KMS-11 (cell line): ENCODE measurements around the gene CAV2.
A peak's percentile ranks its signal among the peaks of the same experiment; 100 is the strongest.

Experiments
- H2AFZ ChIP-seq: fragments of 200-600 bp; sonication (generic); 2 replicates; pipeline ENCODE4 v1.6.1; 2016; ENCODE audit warnings: antibody characterized with exemption, mixed run types, low read depth
- H3K27ac ChIP-seq: fragments of 200-600 bp; sonication (generic); 2 replicates; pipeline ENCODE4 v1.6.1; 2016; ENCODE audit warnings: mild to moderate bottlenecking, mixed run types
- H3K27me3 ChIP-seq: fragments of 200-600 bp; sonication (generic); 2 replicates; pipeline ENCODE4 v1.6.1; 2017; ENCODE audit warnings: mild to moderate bottlenecking, low read depth, mixed run types, moderate library complexity; ENCODE audit not compliant: insufficient read depth
- H3K36me3 ChIP-seq: fragments of 200-600 bp; sonication (generic); 2 replicates; pipeline ENCODE4 v1.6.1; 2017; ENCODE audit warnings: mild to moderate bottlenecking, mixed run types; ENCODE audit not compliant: insufficient read depth
- H3K4me1 ChIP-seq: fragments of 200-600 bp; sonication (generic); 2 replicates; pipeline ENCODE4 v1.6.1; 2016; ENCODE audit warnings: mild to moderate bottlenecking, low read depth, mixed run types; ENCODE audit not compliant: poor library complexity, severe bottlenecking
- H3K4me2 ChIP-seq: fragments of 200-600 bp; sonication (generic); 2 replicates; pipeline ENCODE4 v1.7.0; 2016; ENCODE audit warnings: mild to moderate bottlenecking, mixed run types
- H3K4me3 ChIP-seq: fragments of 200-600 bp; sonication (generic); IDR thresholded peaks from 2 replicates; pipeline ENCODE4 v1.6.1; 2017; ENCODE audit warnings: low read depth, low read length, mixed read lengths; ENCODE audit not compliant: insufficient read depth
- H3K79me2 ChIP-seq: fragments of 200-600 bp; sonication (generic); 2 replicates; pipeline ENCODE4 v1.6.1; 2016; ENCODE audit warnings: low read depth, mixed run types; ENCODE audit not compliant: insufficient read depth
- H3K9ac ChIP-seq: fragments of 200-600 bp; sonication (generic); 2 replicates; pipeline ENCODE4 v1.6.1; 2016; ENCODE audit warnings: mild to moderate bottlenecking, mixed run types
- H4K20me1 ChIP-seq: fragments of 200-600 bp; sonication (generic); 2 replicates; pipeline ENCODE4 v1.6.1; 2016; ENCODE audit warnings: mild to moderate bottlenecking, mixed run types; ENCODE audit not compliant: insufficient read depth
- TF ChIP-seq, protein P1 (sequence below): fragments of 200-600 bp; sonication (generic); conservative IDR thresholded peaks from 2 replicates; pipeline ENCODE4 v1.6.1; 2017; ENCODE audit warnings: low read depth, mild to moderate bottlenecking, antibody characterized with exemption, low read length, moderate library complexity, mixed read lengths

CAV2 gene, protein sequence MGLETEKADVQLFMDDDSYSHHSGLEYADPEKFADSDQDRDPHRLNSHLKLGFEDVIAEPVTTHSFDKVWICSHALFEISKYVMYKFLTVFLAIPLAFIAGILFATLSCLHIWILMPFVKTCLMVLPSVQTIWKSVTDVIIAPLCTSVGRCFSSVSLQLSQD

DNA sequence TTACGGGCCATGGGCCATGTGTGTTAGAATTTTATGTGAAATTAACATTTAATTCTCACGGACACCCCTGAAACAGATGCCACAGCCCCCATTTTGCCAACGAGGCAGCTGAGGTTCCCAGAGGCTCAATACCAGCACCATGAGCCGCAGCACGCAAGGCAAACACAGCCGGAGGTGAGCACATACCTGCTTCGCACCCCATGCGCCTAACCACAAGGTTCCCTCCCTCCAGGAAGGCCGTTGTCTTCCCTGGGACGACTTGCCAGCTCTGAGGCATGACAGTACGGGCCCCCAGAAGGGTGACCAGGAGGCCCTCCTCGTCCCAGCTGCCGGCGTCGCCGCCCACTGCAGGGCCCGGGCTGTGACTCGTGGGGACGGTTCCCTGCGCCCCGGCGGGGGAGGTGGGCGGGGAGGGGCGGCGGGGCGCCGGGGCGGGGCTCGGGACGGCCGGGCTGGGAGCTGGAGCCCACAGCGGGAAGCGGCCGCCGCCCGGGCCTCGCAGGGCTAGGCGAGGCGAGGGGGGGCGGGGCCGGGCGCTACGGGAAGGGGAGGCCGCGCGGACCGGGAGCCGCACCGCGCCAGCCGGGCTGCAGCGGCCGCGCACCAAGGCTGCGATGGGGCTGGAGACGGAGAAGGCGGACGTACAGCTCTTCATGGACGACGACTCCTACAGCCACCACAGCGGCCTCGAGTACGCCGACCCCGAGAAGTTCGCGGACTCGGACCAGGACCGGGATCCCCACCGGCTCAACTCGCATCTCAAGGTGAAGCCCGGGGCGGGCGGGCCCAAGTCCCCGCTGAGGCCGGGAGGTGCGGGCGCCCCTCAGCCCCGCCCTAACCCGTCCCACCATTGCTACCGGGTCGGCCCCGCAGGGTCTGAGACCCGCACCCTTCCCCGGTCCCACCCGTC is at the start of gene CAV2:
Gene CAV2, plus strand, starts transcription at position 571 of the 910 bp plus-strand sequence. Its CDS starts 44 bp downstream, at position 615.
- Histone ChIP-seq H3K36me3 (no peaks in the 10 kb centered on the region), H3K4me2 (peak within 1 kb of the TSS; percentile 88), H3K27ac (peak within 1 kb of the TSS; percentile 61), H3K9ac (peak within 1 kb of the TSS; percentile 67), H3K27me3 (no peaks in the 10 kb centered on the region), H3K4me1 (peaks cover 41% of the 10 kb centered on the region), H3K4me3 (peak within 1 kb of the TSS; percentile 33), H3K79me2 (peaks cover 4% of the 10 kb centered on the region; the same call in 1 of the 2 replicates), H4K20me1 (no peaks in the 10 kb centered on the region), H2AFZ (peak within 1 kb of the TSS; percentile 80)
- TF ChIP-seq, protein P1, sequence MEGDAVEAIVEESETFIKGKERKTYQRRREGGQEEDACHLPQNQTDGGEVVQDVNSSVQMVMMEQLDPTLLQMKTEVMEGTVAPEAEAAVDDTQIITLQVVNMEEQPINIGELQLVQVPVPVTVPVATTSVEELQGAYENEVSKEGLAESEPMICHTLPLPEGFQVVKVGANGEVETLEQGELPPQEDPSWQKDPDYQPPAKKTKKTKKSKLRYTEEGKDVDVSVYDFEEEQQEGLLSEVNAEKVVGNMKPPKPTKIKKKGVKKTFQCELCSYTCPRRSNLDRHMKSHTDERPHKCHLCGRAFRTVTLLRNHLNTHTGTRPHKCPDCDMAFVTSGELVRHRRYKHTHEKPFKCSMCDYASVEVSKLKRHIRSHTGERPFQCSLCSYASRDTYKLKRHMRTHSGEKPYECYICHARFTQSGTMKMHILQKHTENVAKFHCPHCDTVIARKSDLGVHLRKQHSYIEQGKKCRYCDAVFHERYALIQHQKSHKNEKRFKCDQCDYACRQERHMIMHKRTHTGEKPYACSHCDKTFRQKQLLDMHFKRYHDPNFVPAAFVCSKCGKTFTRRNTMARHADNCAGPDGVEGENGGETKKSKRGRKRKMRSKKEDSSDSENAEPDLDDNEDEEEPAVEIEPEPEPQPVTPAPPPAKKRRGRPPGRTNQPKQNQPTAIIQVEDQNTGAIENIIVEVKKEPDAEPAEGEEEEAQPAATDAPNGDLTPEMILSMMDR = no peak

DNA sequence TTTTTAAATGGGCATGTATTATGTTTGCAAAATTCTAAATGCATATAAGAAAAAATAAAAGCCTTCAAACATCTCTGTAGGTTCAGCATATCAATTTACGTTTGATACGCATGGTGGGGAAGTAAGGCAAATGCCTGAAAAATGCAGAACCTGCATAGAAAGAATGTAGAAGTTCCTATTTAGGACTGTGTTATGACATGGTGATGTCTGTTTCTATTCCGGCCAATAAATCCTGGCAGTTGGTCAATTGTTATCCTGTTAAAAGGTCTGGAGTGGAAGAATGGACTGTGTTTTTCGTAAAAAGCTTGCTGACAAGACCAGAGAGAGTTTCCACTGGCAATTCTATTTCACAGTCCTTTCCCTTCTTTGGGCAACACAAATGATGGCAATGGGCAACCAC is 49.6 kb upstream of the CAV2 start:
- H3K27me3 ChIP-seq = no peaks in the 10 kb centered on the region
- no peak overlapping the region for H2AFZ ChIP-seq
- H3K9ac ChIP-seq = no peak overlapping the region
- no peaks in the 10 kb centered on the region for H3K36me3 ChIP-seq
- no peaks in the 10 kb centered on the region for H3K79me2 ChIP-seq
- no peak overlapping the region for H3K4me3 ChIP-seq
- H3K27ac ChIP-seq = no peak overlapping the region
- H3K4me1 ChIP-seq = no peaks in the 10 kb centered on the region
- no peaks in the 10 kb centered on the region for H4K20me1 ChIP-seq
- H3K4me2 ChIP-seq = no peak overlapping the region
- TF ChIP-seq, protein P1 = no peak

DNA sequence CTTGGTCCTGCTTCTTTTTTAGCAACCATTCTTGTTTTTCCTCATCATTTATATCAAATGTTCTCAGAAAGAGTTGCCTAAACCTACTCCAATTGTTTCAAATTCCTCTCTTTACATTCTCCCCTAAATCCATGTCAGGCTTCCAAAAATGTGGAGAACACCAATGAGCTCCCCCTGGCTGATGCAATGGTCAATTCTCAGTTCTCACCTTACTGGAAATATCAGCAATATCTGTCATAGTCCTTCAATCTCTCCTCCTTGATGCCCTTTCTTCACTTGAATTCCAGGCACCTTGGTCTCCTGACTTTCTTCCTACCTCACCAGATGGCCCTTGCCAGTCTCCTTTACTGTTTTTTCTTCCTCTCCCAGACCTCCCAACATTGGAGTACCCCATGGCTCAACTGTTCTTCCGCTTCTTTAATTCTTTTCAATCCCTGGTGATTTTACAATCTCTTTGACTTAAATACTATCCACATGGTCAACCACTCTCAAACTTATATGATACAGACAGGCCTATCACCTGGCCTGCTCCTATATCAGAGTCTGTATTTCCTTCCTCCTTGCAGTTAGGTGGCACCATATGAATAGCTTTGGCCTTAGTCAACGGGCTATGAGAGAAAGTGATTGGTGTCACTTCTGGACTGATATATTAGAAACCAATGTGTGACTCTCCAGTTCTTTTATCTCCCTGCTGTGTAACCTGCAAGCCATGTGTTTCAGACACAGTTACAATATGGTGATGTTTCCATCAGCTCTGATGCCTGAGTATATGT is 47.4 kb upstream of the CAV2 start:
- H3K27ac ChIP-seq = no peak overlapping the region
- TF ChIP-seq, protein P1 = no peak

DNA sequence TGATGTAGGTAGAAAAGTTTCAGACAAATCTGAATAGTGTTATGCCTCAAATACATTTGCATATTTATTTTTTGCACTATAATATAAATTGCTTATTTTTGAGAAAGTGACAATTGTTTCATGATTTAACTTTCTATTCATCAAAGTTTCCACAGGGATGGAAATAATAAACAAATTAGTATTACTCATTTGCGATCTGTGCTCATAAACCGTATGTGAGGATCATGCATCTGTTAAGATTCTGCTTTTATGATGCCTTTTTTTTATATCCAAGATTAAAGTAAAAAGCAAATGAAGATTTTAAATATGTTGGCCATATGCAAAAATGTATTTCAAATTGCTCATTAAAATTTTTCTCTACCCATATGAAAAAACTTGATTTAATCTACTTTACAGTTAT is 45.2 kb upstream of the CAV2 start:
- H3K36me3 ChIP-seq = no peaks in the 10 kb centered on the region
- no peak overlapping the region for H3K4me2 ChIP-seq
- no peaks in the 10 kb centered on the region for H4K20me1 ChIP-seq
- H3K27me3 ChIP-seq = no peaks in the 10 kb centered on the region
- TF ChIP-seq, protein P1 = no peak
- no peak overlapping the region for H3K4me3 ChIP-seq
- H2AFZ ChIP-seq = no peak overlapping the region
- no peaks in the 10 kb centered on the region for H3K4me1 ChIP-seq
- no peak overlapping the region for H3K27ac ChIP-seq
- no peak overlapping the region for H3K9ac ChIP-seq
- no peaks in the 10 kb centered on the region for H3K79me2 ChIP-seq

More for the DNA sequence above, 47.4 kb upstream of the CAV2 start:
- H3K79me2 ChIP-seq = no peaks in the 10 kb centered on the region
- no peaks in the 10 kb centered on the region for H4K20me1 ChIP-seq
- no peak overlapping the region for H3K9ac ChIP-seq
- H3K4me3 ChIP-seq = no peak overlapping the region
- H3K4me2 ChIP-seq = no peak overlapping the region
- H2AFZ ChIP-seq = no peak overlapping the region
- H3K36me3 ChIP-seq = no peaks in the 10 kb centered on the region
- no peaks in the 10 kb centered on the region for H3K27me3 ChIP-seq
- no peaks in the 10 kb centered on the region for H3K4me1 ChIP-seq
